HCT116 (cell line): ENCODE results near the gene GHDC. TPM values are rescaled to one million over a fixed set of nuclear protein-coding genes. Genes with fewer than 3 reads are reported as not detected.

ENCODE experiments used
- ATAC-seq: fragments of 200-7000 bp; cut with Tn5 transposase; 2 replicates; pipeline ENCODE4 v1.9.1; 2020; ENCODE audit warnings: mild to moderate bottlenecking, moderate library complexity
- BruUV-seq: library from RNA; stranded (reverse); fragments of 400-500 nt; replicated peaks from 2 replicates; lab custom pipeline; 2021; lab: Mats Ljungman, UMichigan
- CTCF ChIA-PET: fragments of 300-600 bp; sonication (Branson Sonifier 250); formaldehyde crosslinking; loops from one replicate; lab custom pipeline; 2021; ENCODE audit warnings: antibody characterized with exemption; lab: Charles Lee
- POLR2A ChIA-PET: fragments of 300-600, 350-600 bp; sonication (Branson Sonifier 250); formaldehyde crosslinking; loops from one replicate; lab custom pipeline; 2021; ENCODE audit warnings: antibody characterized with exemption; lab: Charles Lee
- RAD21 ChIA-PET, 2 experiments: fragments of 300-600 bp; sonication (Branson Sonifier 250); formaldehyde crosslinking; loops; one replicate each; lab custom pipeline; 2023; ENCODE audit warnings: low total read pairs in 2 of 2; ENCODE audit not compliant: uncharacterized antibody in 2 of 2, unreplicated experiment in 2 of 2, low non-redundant PET in 1 of 2; lab: Charles Lee
- DNase-seq: peaks from one replicate; pipeline ENCODE4 v3.0.0-alpha.2; 2010; ENCODE audit warnings: low read depth, low spot score
- H2AFZ ChIP-seq: fragments of 200-600 bp; shearing (Covaris generic), sonication (generic); 2 replicates; pipeline ENCODE4 v1.6.1; 2017; ENCODE audit warnings: low read depth, mixed run types, mixed read lengths, antibody characterized with exemption, low read length; ENCODE audit not compliant: poor library complexity, severe bottlenecking
- H3K27ac ChIP-seq: 2 replicates; pipeline ENCODE4 v1.5.1; 2012; ENCODE audit warnings: low read depth, low read length
- H3K27me3 ChIP-seq: fragments of 200-600 bp; sonication (generic); 2 replicates; pipeline ENCODE4 v1.6.1; 2016; ENCODE audit warnings: mixed run types, low read length, mixed read lengths; ENCODE audit not compliant: insufficient read depth
- H3K36me3 ChIP-seq, 2 experiments: fragments of 200-500 bp in 1 of 2; fragments of 200-600 bp in 1 of 2; sonication (Bioruptor generic) in 1 of 2; sonication (generic) in 1 of 2; 2 replicates each; pipeline versions ENCODE4 v1.5.1 to v1.6.1; 2014 to 2016; ENCODE audit warnings: low read length in 2 of 2, inconsistent platforms in 1 of 2, mixed read lengths in 1 of 2, mixed run types in 1 of 2; ENCODE audit not compliant: insufficient read depth in 2 of 2, control insufficient read depth in 1 of 2
- H3K4me1 ChIP-seq, 2 experiments: fragments of 200-600 bp in 1 of 2; sonication (generic) in 1 of 2; 2 replicates each; pipeline versions ENCODE4 v1.5.1 to v1.6.1; 2012 to 2017; ENCODE audit warnings: low read length in 2 of 2, inconsistent platforms in 1 of 2, mild to moderate bottlenecking in 1 of 2, mixed read lengths in 1 of 2, mixed run types in 1 of 2, moderate library complexity in 1 of 2; ENCODE audit not compliant: insufficient read depth in 2 of 2, control insufficient read depth in 1 of 2
- H3K4me2 ChIP-seq: fragments of 200-600 bp; sonication (generic); 2 replicates; pipeline ENCODE4 v1.6.1; 2017; ENCODE audit warnings: mixed run types, low read length, mixed read lengths
- H3K4me3 ChIP-seq, 2 experiments: fragments of 200-600 bp in 1 of 2; sonication (generic) in 1 of 2; replicated peaks in 1 of 2; 2 replicates each; pipeline ENCODE4 v1.5.1; 2011 to 2016; ENCODE audit warnings: low read length in 2 of 2, control low read depth in 1 of 2, low read depth in 1 of 2, mild to moderate bottlenecking in 1 of 2, mixed read lengths in 1 of 2, mixed run types in 1 of 2
- H3K79me2 ChIP-seq: fragments of 200-600 bp; sonication (generic); 2 replicates; pipeline ENCODE4 v1.6.1; 2017; ENCODE audit warnings: mild to moderate bottlenecking, mixed run types, low read length, moderate library complexity, mixed read lengths; ENCODE audit not compliant: insufficient read depth
- H3K9ac ChIP-seq: fragments of 200-600 bp; sonication (generic); 2 replicates; pipeline ENCODE4 v1.6.1; 2016; ENCODE audit warnings: low read length, mixed read lengths
- H3K9me2 ChIP-seq: fragments of 200-600 bp; sonication (generic), shearing (Covaris generic); 2 replicates; pipeline ENCODE4 v1.6.1; 2017; ENCODE audit warnings: mixed run types, mild to moderate bottlenecking, moderate library complexity; ENCODE audit not compliant: insufficient read depth
- H3K9me3 ChIP-seq, 2 experiments: fragments of 200-500 bp in 1 of 2; fragments of 200-600 bp in 1 of 2; sonication (Bioruptor generic) in 1 of 2; sonication (generic) in 1 of 2; 2 replicates each; pipeline ENCODE4 v1.6.1; 2014 to 2017; ENCODE audit warnings: low read length in 2 of 2, mixed read lengths in 2 of 2, inconsistent platforms in 1 of 2, low read depth in 1 of 2, mild to moderate bottlenecking in 1 of 2, mixed run types in 1 of 2, moderate library complexity in 1 of 2; ENCODE audit not compliant: control insufficient read depth in 1 of 2, insufficient read depth in 1 of 2
- H4K20me1 ChIP-seq: fragments of 200-600 bp; sonication (generic), shearing (Covaris generic); 2 replicates; pipeline ENCODE4 v1.6.1; 2017; ENCODE audit warnings: mixed run types, mild to moderate bottlenecking, moderate library complexity; ENCODE audit not compliant: insufficient read depth
- ATF3 ChIP-seq: IDR thresholded peaks from 2 replicates; pipeline ENCODE4 v1.6.1; 2012
- CBX3 ChIP-seq: IDR thresholded peaks from 2 replicates; pipeline ENCODE4 v1.6.1; 2012; ENCODE audit warnings: low read depth
- ELF1 ChIP-seq: IDR thresholded peaks from 2 replicates; pipeline ENCODE4 v1.6.1; 2012; ENCODE audit warnings: low read depth, borderline replicate concordance
- MAX ChIP-seq: IDR thresholded peaks from 2 replicates; pipeline ENCODE4 v1.6.1; 2012
- SIN3A ChIP-seq: IDR thresholded peaks from 2 replicates; pipeline ENCODE4 v1.6.1; 2012; ENCODE audit warnings: low read depth
- SRF ChIP-seq: IDR thresholded peaks from 2 replicates; pipeline ENCODE4 v1.6.1; 2012; ENCODE audit warnings: low read depth
- YY1 ChIP-seq: IDR thresholded peaks from 2 replicates; pipeline ENCODE4 v1.6.1; 2011; ENCODE audit warnings: low read length, low read depth, moderate library complexity, mild to moderate bottlenecking; ENCODE audit not compliant: insufficient replicate concordance; ENCODE audit errors: extremely low read depth
- ZBTB33 ChIP-seq: IDR thresholded peaks from 2 replicates; pipeline ENCODE4 v1.6.1; 2011; ENCODE audit warnings: mild to moderate bottlenecking, low read length, moderate library complexity; ENCODE audit not compliant: insufficient replicate concordance; ENCODE audit errors: extremely low read depth
- ZFX ChIP-seq: fragments of 450-650 bp; IDR thresholded peaks from 2 replicates; pipeline ENCODE4 v1.6.1; 2017
- intact Hi-C: fragments of 100-400 bp; cut with micrococcal nuclease; formaldehyde crosslinking; loops from 2 replicates; pipeline ENCODE4 v1.10.0; 2022
- total RNA-seq: library from RNA; stranded (reverse); gene quantifications from one replicate; pipeline ENCODE4 v1.2.1, GENCODE V29; 2021; ENCODE audit not compliant: unreplicated experiment

GHDC gene
- total RNA-seq, 1 experiment from 2014 or later = 13.2 TPM

GRCh38 chr17:42201458-42201772 lies 7.1 kb upstream of the GHDC start:
- Histone ChIP-seq H3K4me2 (no peak overlapping the region), H3K4me3 (no peak overlapping the region), H3K9me3 (no peaks in the 10 kb centered on the region), H3K27me3 (no peaks in the 10 kb centered on the region), H3K9ac (no peak overlapping the region), H4K20me1 (no peaks in the 10 kb centered on the region), H3K4me1 (no peaks in the 10 kb centered on the region), H2AFZ (no peak overlapping the region), H3K79me2 (no peaks in the 10 kb centered on the region), H3K9me2 (no peaks in the 10 kb centered on the region), H3K36me3 (no peaks in the 10 kb centered on the region), H3K27ac (no peak overlapping the region)
- BruUV-seq = no TSS peak
- intact Hi-C loops = no loop called here
- TF ChIP-seq ATF3 (no peak), ZBTB33 (no peak), SRF (no peak), CBX3 (no peak), ZFX (no peak), ELF1 (no peak), SIN3A (no peak), YY1 (no peak), MAX (no peak)
- CTCF ChIA-PET = no interaction called here
- RAD21 ChIA-PET = no interaction called here
- DNase-seq = no peak
- ATAC-seq = no peak
- POLR2A ChIA-PET = no interaction called here
